IPS-18c (cell line): ENCODE data around the gene HOXC10.
A peak's percentile ranks its signal among the peaks of the same experiment; 100 is the strongest.

Experiments used
- H3K4me3 ChIP-seq: 2 replicates; pipeline ENCODE4 v1.7.0; 2013; ENCODE audit warnings: low read depth, mild to moderate bottlenecking, low read length, moderate library complexity; ENCODE audit not compliant: insufficient read depth
- H3K9me3 ChIP-seq: one replicate; pipeline ENCODE4 v1.6.1; 2013; ENCODE audit warnings: mild to moderate bottlenecking, low read length, moderate library complexity; ENCODE audit not compliant: control insufficient read depth, insufficient read depth

Gene HOXC10

GRCh38 chr12:53981634-53982565, 3.0 kb upstream of the HOXC10 start:
- Histone ChIP-seq H3K4me3 (no peak overlapping the region), H3K9me3 (peaks cover 8% of the 10 kb centered on the region)

GRCh38 chr12:53982648-53983567, 2.0 kb upstream of the HOXC10 start:
- Histone ChIP-seq H3K9me3 (peaks cover 8% of the 10 kb centered on the region), H3K4me3 (no peak overlapping the region)

GRCh38 chr12:53983568-53983949, 1.4 kb upstream of the HOXC10 start:
- Histone ChIP-seq H3K4me3 (no peak overlapping the region), H3K9me3 (peaks cover 8% of the 10 kb centered on the region)

- H3K9me3 ChIP-seq = peaks cover 8% of the 10 kb centered on the region
- H3K4me3 ChIP-seq = no peak overlapping the region
Observed at GRCh38 chr12:53983950-53984572, 885 bp upstream of the HOXC10 start.

GRCh38 chr12:53985692-53985993, 697 bp downstream of the HOXC10 start:
- Histone ChIP-seq H3K9me3 (peaks cover 8% of the 10 kb centered on the region), H3K4me3 (no peak overlapping the region; the same call in 1 of the 2 replicates)

- Histone ChIP-seq H3K9me3 (peaks cover 8% of the 10 kb centered on the region), H3K4me3 (peak overlapping the region; percentile 4; the same call in 1 of the 2 replicates)
Observed at GRCh38 chr12:53985994-53986685, 1.2 kb downstream of the HOXC10 start.

- Histone ChIP-seq H3K9me3 (peaks cover 8% of the 10 kb centered on the region), H3K4me3 (no peak overlapping the region)
Observed at GRCh38 chr12:53986686-53987483, 1.9 kb downstream of the HOXC10 start.

- H3K4me3 ChIP-seq = no peak overlapping the region
- peaks cover 6% of the 10 kb centered on the region for H3K9me3 ChIP-seq
Observed at GRCh38 chr12:53987787-53988230, 2.9 kb downstream of the HOXC10 start.

GRCh38 chr12:53988541-53989226, 3.7 kb downstream of the HOXC10 start:
- Histone ChIP-seq H3K4me3 (no peak overlapping the region), H3K9me3 (peaks cover 4% of the 10 kb centered on the region)

GRCh38 chr12:53989227-53990113, 4.5 kb downstream of the HOXC10 start:
- peaks cover 7% of the 10 kb centered on the region for H3K9me3 ChIP-seq
- no peak overlapping the region for H3K4me3 ChIP-seq

GRCh38 chr12:53990311-53991076, 5.5 kb downstream of the HOXC10 start:
- H3K4me3 ChIP-seq = no peak overlapping the region

GRCh38 chr12:53991077-53991460, 6.1 kb downstream of the HOXC10 start:
- Histone ChIP-seq H3K9me3 (peaks cover 3% of the 10 kb centered on the region), H3K4me3 (no peak overlapping the region)

More at GRCh38 chr12:53990311-53991076, 5.5 kb downstream of the HOXC10 start:
- H3K9me3 ChIP-seq = peaks cover 3% of the 10 kb centered on the region

GRCh38 chr12:53992377-53992889, 7.5 kb downstream of the HOXC10 start:
- H3K9me3 ChIP-seq = peaks cover 3% of the 10 kb centered on the region
- H3K4me3 ChIP-seq = no peak overlapping the region
